Measurements from ENCODE around the gene SMC6.

DNA sequence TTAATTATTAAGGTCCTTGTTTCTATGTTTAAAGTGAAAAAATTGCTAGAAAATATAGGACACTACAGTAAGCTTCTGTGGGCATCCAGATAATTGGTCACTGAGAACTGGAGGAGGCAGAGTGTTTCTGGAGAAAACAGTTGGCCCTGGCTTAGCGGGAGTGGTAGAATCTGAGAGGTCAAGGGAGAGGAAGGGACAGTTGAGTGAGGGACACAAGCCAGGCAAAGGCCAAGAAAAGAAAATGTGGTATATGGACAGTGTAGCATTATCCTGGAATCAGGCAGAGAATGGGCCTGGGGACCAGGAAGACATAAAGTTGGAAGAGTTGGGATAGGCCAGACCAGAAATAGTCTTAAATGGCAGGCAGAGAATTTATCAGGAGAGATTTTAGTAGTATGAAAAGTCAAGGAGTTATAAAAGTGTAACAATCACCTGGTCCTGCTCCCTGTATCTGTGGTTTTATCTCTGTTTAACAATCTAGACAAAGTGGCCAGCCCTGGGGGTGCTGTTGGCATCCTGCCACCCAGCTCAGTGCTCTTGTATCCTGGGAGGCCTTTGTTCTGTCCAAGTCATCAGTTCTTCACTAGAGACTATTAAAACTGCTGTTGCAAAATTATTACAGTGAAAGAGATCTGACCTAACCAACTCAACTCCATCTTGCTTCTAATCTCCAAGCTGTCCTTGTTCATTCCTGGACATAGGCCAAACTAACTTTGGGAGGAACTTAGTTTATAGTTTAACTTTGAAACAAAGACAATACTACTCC, 47.3 kb upstream of the SMC6 start:
- no peak for TF ChIP-seq POLR2A (IDR thresholded peaks at IDR 0.05)
- TF ChIP-seq, protein P1, sequence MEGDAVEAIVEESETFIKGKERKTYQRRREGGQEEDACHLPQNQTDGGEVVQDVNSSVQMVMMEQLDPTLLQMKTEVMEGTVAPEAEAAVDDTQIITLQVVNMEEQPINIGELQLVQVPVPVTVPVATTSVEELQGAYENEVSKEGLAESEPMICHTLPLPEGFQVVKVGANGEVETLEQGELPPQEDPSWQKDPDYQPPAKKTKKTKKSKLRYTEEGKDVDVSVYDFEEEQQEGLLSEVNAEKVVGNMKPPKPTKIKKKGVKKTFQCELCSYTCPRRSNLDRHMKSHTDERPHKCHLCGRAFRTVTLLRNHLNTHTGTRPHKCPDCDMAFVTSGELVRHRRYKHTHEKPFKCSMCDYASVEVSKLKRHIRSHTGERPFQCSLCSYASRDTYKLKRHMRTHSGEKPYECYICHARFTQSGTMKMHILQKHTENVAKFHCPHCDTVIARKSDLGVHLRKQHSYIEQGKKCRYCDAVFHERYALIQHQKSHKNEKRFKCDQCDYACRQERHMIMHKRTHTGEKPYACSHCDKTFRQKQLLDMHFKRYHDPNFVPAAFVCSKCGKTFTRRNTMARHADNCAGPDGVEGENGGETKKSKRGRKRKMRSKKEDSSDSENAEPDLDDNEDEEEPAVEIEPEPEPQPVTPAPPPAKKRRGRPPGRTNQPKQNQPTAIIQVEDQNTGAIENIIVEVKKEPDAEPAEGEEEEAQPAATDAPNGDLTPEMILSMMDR (IDR thresholded peaks at IDR 0.05): no peak

Measured in adrenal gland (tissue), 5 donors.